Upper lobe of left lung (tissue), 4 donors: Measurements from ENCODE around the gene NEK10.

Source experiments
- CTCF ChIP-seq, 6 experiments: fragments of 450-650 bp in 4 of 6; fragments of 200-600 bp in 2 of 6; sonication (generic) in 2 of 6; IDR thresholded peaks; one replicate each; pipeline ENCODE4 v1.5.1; 2016 to 2019; ENCODE audit warnings: antibody characterized with exemption in 6 of 6
- EP300 ChIP-seq, 4 donors: sonication (generic); formaldehyde crosslinking; IDR thresholded peaks; one replicate each; pipeline ENCODE4 v1.5.1; 2017; ENCODE audit warnings: antibody characterized with exemption in 4 of 4, control low read depth in 2 of 4
- POLR2A ChIP-seq, 4 donors: fragments of 450-650 bp; IDR thresholded peaks; one replicate each; pipeline ENCODE4 v1.5.1; 2016 to 2017; ENCODE audit warnings: antibody characterized with exemption in 4 of 4, mild to moderate bottlenecking in 2 of 4
- POLR2AphosphoS5 ChIP-seq, 2 donors: sonication (generic); formaldehyde crosslinking; IDR thresholded peaks; one replicate each; pipeline ENCODE4 v1.5.1; 2017; ENCODE audit warnings: antibody characterized with exemption in 2 of 2

- TF ChIP-seq CTCF (IDR thresholded peaks at IDR 0.05) (no peak), POLR2AphosphoS5 (IDR thresholded peaks at IDR 0.05) (no peak), POLR2A (IDR thresholded peaks at IDR 0.05) (no peak), EP300 (IDR thresholded peaks at IDR 0.05) (no peak)
Measured at GRCh38 chr3:27166888-27167287, 202.3 kb downstream of the NEK10 start.
